ENCODE results near the gene TSPAN5. TPM values are rescaled to one million over a fixed set of nuclear protein-coding genes. Genes with fewer than 3 reads are reported as not detected.

Gene TSPAN5
- total RNA-seq, 1 experiment from 2014 or later = 41.8 TPM

DNA sequence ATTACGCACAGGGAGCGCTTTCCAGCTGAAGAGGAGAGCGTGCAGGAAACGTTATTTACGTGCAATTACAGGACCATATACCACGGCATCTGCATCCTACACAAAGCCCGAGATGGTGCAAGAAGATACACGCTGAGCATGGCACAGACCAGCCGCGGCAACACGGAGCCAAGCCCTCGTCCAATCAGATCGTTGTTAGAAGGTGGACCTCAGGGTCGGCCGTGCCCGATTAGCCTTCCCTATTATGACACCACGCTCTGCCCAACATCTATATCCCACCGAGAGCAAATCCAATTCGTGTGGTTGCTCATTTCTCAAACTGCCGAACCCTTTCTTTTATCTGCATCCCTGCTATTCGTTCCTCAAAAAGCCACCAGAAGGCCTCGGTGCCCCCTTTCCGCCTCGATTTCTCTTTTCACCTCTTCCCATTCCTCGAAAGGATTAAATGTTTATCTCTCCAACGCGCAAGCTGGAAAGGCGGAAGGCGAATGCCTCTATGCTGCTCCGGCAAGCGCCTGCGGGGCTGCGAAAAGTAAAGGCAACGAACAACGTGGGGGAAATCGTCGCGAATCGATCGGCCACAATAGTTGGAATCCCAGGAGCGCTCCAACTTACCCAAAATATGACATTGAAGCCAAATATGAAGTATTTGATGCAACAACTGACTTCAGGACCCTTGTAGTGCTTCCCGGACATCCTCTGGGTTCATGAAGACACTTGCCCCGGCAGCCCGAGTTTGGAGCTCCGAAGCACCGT is 702 bp downstream of the TSPAN5 start:
- ATAC-seq = peak; percentile 21
- peak overlapping the region; percentile 91 for H3K9ac ChIP-seq (ENCODE audit: low read length)
- intact Hi-C loops (cut with micrococcal nuclease) = loop anchor here (5.0 to 10.0 kb wide), 5 partner anchors 85 to 513 kb away; partner anchors contain the start of genes EIF4E and STPG2
- H3K27ac ChIP-seq (ENCODE audit: low read length) = peak overlapping the region; percentile 99
- H3K4me3 ChIP-seq (ENCODE audit: low read length) = peak overlapping the region; percentile 86
- TF ChIP-seq EZH2phosphoT487 (IDR thresholded peaks at IDR 0.05; ENCODE audit: borderline replicate concordance, low read length) = no peak
- no peak for TF ChIP-seq CTCF (conservative IDR thresholded peaks at IDR 0.05; ENCODE audit: low read depth, low read length)
- TF ChIP-seq EZH2 (IDR thresholded peaks at IDR 0.05; ENCODE audit: low read length, unreplicated experiment) = no peak
- no peaks in the 10 kb centered on the region for H4K20me1 ChIP-seq (ENCODE audit: low read length)
- H3K4me2 ChIP-seq (ENCODE audit: low read length) = peak overlapping the region; percentile 97
- H3K27me3 ChIP-seq (ENCODE audit: low read length) = no peaks in the 10 kb centered on the region
- peaks cover 59% of the 10 kb centered on the region for H3K79me2 ChIP-seq (ENCODE audit: low read length)
- DNase-seq = peak; percentile 66
- no peaks in the 10 kb centered on the region for H3K9me3 ChIP-seq (ENCODE audit: low read length)
- no peaks in the 10 kb centered on the region for H3K36me3 ChIP-seq (ENCODE audit: low read depth, low read length)
- ChIA-PET POLR2A (ENCODE audit: unreplicated experiment) (interaction anchor here (0.5 to 0.7 kb wide), 2 partner anchors 63 to 188 kb away, joined by 3 to 8 read pairs; no protein-coding TSS in a partner anchor), CTCF (interaction anchor here (0.7 to 1.8 kb wide), 2 partner anchors 190 to 195 kb away, joined by 3 to 6 read pairs; no protein-coding TSS in a partner anchor)
- H3K4me1 ChIP-seq (ENCODE audit: insufficient read depth, low read length) = peaks cover 61% of the 10 kb centered on the region
- H2AFZ ChIP-seq (ENCODE audit: low read length) = peak overlapping the region; percentile 22
- TSS peak; percentile 58 for BruUV-seq (replicated peaks)
- H3F3A ChIP-seq (ENCODE audit: low read length, unreplicated experiment) = peaks cover 11% of the 10 kb centered on the region
- H3K9me2 ChIP-seq (replicated peaks; ENCODE audit: low read length) = no peaks in the 10 kb centered on the region

DNA sequence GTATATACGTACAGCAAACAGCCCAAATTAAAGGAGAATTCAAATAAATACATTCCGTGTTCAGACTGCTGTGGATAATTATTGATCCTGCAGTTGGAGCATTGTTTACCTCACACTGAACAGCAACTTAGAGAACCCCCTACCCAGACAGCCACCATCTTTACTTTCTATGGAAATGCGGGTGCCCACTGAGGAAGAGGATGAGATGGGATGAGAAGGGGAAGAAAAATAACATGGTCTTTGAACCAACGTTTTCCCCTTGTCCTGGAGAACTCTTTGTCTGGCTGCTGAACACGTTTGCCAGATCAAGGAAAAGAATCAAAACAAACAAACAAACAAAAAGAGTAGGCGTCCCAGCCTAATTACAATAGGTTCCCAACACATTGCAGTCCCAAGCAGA is 1.5 kb downstream of the TSPAN5 start:
- Histone ChIP-seq H3K27me3 (ENCODE audit: low read length) (no peaks in the 10 kb centered on the region), H3K79me2 (ENCODE audit: low read length) (peaks cover 67% of the 10 kb centered on the region), H3K4me1 (ENCODE audit: insufficient read depth, low read length) (peaks cover 60% of the 10 kb centered on the region), H3K27ac (ENCODE audit: low read length) (peak overlapping the region; percentile 99), H3K4me3 (ENCODE audit: low read length) (peak overlapping the region; percentile 86), H2AFZ (ENCODE audit: low read length) (no peak overlapping the region), H4K20me1 (ENCODE audit: low read length) (no peaks in the 10 kb centered on the region), H3K36me3 (ENCODE audit: low read depth, low read length) (no peaks in the 10 kb centered on the region), H3K9ac (ENCODE audit: low read length) (peak overlapping the region; percentile 91), H3K9me2 (replicated peaks; ENCODE audit: low read length) (no peaks in the 10 kb centered on the region), H3K4me2 (ENCODE audit: low read length) (peak overlapping the region; percentile 97), H3K9me3 (ENCODE audit: low read length) (no peaks in the 10 kb centered on the region), H3F3A (ENCODE audit: low read length, unreplicated experiment) (peaks cover 11% of the 10 kb centered on the region)
- intact Hi-C loops (cut with micrococcal nuclease) = loop anchor here (5.0 to 10.0 kb wide), 5 partner anchors 85 to 512 kb away; partner anchors contain the start of genes EIF4E and STPG2
- ATAC-seq (no peak), DNase-seq (no peak)
- BruUV-seq (replicated peaks) = no TSS peak
- ChIA-PET CTCF (no interaction called here), POLR2A (ENCODE audit: unreplicated experiment) (no interaction called here)
- TF ChIP-seq CTCF (conservative IDR thresholded peaks at IDR 0.05; ENCODE audit: low read depth, low read length) (no peak), EZH2phosphoT487 (IDR thresholded peaks at IDR 0.05; ENCODE audit: borderline replicate concordance, low read length) (no peak), EZH2 (IDR thresholded peaks at IDR 0.05; ENCODE audit: low read length, unreplicated experiment) (no peak)

GRCh38 chr4:98656443-98656842 is 2.0 kb downstream of the TSPAN5 start:
- POLR2A ChIA-PET (ENCODE audit: unreplicated experiment) = no interaction called here
- H3K27ac ChIP-seq (ENCODE audit: low read length) = peak overlapping the region; percentile 99
- intact Hi-C loops (cut with micrococcal nuclease) = loop anchor here (5.0 to 10.0 kb wide), 5 partner anchors 84 to 512 kb away; partner anchors contain the start of genes EIF4E and STPG2

More at GRCh38 chr4:98656443-98656842, 2.0 kb downstream of the TSPAN5 start:
- BruUV-seq (replicated peaks) = no TSS peak
- DNase-seq (no peak), ATAC-seq (no peak)
- Histone ChIP-seq H3K9ac (ENCODE audit: low read length) (peak overlapping the region; percentile 91), H3K4me2 (ENCODE audit: low read length) (peak overlapping the region; percentile 97), H3F3A (ENCODE audit: low read length, unreplicated experiment) (peaks cover 11% of the 10 kb centered on the region), H3K9me3 (ENCODE audit: low read length) (no peaks in the 10 kb centered on the region), H3K4me3 (ENCODE audit: low read length) (peak overlapping the region; percentile 86), H3K36me3 (ENCODE audit: low read depth, low read length) (peaks cover 2% of the 10 kb centered on the region; the same call in 1 of the 2 replicates), H3K79me2 (ENCODE audit: low read length) (peaks cover 72% of the 10 kb centered on the region), H3K4me1 (ENCODE audit: insufficient read depth, low read length) (peaks cover 56% of the 10 kb centered on the region), H3K27me3 (ENCODE audit: low read length) (no peaks in the 10 kb centered on the region), H4K20me1 (ENCODE audit: low read length) (no peaks in the 10 kb centered on the region), H2AFZ (ENCODE audit: low read length) (no peak overlapping the region), H3K9me2 (replicated peaks; ENCODE audit: low read length) (no peaks in the 10 kb centered on the region)
- no peak for TF ChIP-seq CTCF (conservative IDR thresholded peaks at IDR 0.05; ENCODE audit: low read depth, low read length)
- TF ChIP-seq EZH2 (IDR thresholded peaks at IDR 0.05; ENCODE audit: low read length, unreplicated experiment) = no peak
- TF ChIP-seq EZH2phosphoT487 (IDR thresholded peaks at IDR 0.05; ENCODE audit: borderline replicate concordance, low read length) = no peak
- CTCF ChIA-PET = no interaction called here
